Loucy (cell line): ENCODE data around the gene RSU1.

Experiments
- CTCF ChIP-seq: fragments of 200-600 bp; sonication (generic); conservative IDR thresholded peaks from 2 replicates; pipeline ENCODE4 v1.5.1; 2014; ENCODE audit warnings: mild to moderate bottlenecking, antibody characterized with exemption, low read length
- EZH2phosphoT487 ChIP-seq: fragments of 200-600 bp; IDR thresholded peaks from 2 replicates; pipeline ENCODE4 v1.6.1; 2018; ENCODE audit warnings: antibody characterized with exemption, mild to moderate bottlenecking, moderate library complexity, borderline replicate concordance

GRCh38 chr10:16792675-16793074 is 24.5 kb downstream of the RSU1 start:
- TF ChIP-seq CTCF: no peak
- TF ChIP-seq EZH2phosphoT487: no peak
